HG02885 (cell line): Measurements from ENCODE around the gene CD28.

Experiments
- ATAC-seq: cut with Tn5 transposase; IDR thresholded peaks from one replicate; pipeline ENCODE4 v1.9.1; 2021; ENCODE audit warnings: mild to moderate bottlenecking; ENCODE audit not compliant: unreplicated experiment, poor library complexity

Gene CD28

DNA sequence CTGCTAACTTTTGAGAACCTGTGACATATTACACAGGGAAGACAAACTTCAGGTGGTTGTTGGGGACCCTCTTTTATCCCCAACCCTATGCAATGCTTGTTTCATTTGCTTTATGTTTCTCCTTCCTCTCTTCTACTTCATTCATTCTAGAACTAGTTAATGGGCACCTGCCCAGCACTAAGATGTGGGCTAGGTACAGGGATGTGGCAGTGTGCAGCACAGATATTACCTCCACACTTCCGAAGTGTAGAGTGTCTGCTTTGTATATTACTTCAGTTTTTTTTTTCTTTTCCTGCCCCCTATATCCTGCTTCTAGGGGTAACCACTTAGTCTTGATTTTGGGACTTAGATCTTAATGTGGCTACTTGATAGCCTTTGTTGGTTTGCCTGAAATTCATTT, 35.1 kb downstream of the CD28 start:
- no peak for ATAC-seq

GRCh38 chr2:203743441-203743981, 37.1 kb downstream of the CD28 start:
- ATAC-seq: no peak

GRCh38 chr2:203744091-203744490, 37.7 kb downstream of the CD28 start:
- ATAC-seq: no peak

DNA sequence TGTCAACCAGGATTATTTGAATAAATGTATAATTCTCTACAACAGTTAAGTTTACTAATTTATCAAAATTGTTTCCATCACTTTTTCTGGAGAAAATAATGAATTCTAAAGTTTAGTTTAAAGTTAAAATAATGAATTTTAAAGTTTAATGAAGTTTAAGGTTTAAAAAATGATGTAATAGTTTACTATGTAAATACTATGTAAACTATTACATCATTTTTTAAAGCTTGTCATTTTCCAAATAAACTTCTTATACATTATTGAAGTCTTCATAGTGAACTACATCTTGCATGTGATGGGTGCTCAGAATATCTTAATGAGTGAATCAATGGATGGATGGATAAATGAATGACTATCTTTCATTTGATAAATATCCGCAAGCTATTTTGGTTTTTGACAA, 38.8 kb downstream of the CD28 start:
- no peak for ATAC-seq

DNA sequence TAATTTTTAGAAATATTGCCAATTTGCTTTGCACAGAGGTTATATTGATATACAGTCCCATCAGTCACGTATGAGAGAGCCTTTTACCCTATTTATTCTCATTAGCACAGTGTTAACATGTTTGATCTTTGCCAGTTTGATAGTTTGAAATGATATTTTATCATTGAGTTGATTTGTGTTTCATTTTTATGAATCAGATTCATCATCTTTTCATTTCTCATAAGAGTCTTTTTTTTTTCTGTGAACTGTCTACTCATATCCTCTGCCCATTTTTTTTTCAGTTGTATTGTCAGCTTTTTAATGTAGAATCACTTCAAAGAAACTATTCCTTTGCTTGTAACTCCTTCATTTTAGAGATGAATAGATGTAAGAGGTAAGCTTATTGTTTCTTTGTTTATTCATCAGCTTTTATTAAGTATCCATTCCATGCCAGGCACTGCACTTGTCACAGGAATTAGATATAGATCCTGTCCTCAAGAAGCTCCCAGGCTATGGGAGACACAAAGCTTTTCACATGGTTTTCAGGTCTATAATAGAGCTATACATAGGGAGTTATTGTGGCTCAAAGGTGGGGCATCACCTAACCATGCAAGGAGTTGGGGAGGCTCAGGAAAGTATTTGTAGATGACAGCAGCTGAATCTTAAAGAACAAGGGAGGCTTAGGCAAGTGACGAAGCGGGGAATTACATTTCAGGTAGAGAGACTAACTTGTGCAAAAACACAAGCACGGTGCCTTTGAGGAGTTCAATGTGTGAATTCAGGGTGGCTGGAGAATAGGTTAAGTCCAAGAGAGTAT, 42.1 kb downstream of the CD28 start:
- no peak for ATAC-seq

- ATAC-seq: no peak
Measured at GRCh38 chr2:203750346-203751068, 44.1 kb downstream of the CD28 start.

DNA sequence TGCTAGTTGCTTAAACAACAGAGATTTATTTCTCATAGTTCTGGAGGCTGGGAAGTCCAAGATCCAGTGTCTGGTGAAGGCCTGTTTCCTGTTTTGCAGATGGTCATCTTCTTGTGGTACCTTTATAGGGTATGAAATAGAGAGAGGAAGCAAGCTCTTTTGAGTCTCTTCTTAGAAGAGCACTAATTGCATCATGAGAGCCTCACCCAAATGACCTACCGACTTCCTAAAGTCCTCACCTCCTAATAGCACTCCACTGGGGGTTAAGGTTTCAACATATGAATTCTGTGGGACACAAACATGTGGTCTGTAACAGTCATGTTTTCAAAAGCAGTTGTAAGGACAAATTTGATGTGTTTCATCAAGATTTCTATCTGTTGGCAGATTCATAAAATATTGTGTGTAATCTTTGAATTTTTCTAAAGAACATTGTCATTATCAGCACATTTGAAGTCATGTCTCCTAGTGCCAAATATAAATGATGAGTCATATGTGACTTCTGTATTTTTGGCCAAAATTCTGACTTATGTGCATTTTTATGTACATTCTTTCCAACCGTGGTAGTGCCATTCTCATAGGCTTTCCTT, 45.3 kb downstream of the CD28 start:
- no peak for ATAC-seq

DNA sequence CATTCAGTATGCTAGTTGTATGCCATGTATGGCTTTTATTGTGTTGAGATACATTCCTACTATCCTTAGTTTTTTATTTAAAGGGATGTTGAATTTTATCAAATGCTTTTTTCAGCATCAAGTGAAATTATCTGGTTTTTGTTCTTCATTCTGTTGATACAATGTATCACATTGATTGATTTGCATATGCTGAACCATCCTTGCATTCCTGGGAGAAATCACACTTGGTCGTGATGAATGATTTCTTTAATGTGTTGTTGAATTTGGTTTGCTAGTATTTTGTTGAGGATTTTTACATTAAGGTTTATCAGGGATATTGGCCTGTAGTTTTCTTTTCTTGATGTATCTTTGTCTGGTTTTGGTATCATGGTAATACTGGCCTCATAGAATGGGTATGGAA, 49.7 kb downstream of the CD28 start:
- no peak for ATAC-seq

GRCh38 chr2:203758841-203759689, 52.6 kb downstream of the CD28 start:
- ATAC-seq: no peak

GRCh38 chr2:203759690-203760365, 53.4 kb downstream of the CD28 start:
- no peak for ATAC-seq

DNA sequence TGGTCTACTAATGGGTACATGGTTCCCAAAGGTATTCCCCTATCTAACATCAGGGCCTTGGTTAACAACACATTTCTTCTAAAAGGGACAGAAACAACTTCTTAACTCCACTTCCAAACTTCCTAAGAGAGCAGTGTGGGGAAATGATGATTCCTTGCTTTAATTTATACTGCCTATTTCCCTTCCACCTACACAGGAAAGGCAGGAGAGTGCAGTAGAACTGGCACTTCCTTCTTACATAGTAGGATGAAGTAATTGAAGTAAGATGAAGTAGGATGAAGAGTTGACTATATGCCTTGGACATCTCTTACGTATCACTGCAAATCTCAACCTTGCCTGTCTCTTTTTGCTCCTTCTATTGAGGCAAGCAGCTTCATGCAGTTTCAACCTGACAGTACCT, 54.7 kb downstream of the CD28 start:
- no peak for ATAC-seq

DNA sequence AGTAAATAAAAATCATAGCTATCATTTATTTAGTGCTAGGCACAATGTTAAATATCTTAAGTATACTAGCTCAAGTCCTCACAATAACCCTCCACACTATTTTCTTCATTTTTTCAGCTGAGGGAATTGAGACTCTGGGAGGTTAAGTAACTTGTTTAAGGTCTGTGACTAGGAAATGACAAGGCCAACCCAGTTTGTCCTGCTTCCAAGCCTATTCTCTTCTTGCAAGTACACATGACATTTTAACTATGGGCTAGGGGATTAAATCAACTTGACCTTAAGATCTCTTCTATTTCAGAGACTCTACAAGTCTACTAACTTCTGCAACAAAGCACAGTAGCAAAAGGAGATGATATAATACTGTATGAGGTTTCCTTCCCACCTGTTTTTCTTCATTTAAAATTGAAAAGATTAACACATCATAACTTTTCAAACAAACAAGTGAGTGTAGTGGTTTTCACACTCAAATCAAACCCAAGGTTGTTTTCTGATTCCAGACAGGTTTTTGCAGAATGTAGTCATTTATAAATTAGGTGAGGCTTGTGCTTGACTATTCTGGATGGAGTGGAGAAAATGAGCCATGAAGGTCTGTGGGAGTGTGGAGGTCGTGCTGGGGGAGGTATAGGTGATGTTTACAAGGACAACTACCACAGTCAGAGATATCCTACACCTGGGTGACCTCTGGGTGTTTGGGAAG, 57.0 kb downstream of the CD28 start:
- no peak for ATAC-seq

GRCh38 chr2:203763938-203764664, 57.7 kb downstream of the CD28 start:
- ATAC-seq: peak; percentile 81

GRCh38 chr2:203772456-203773165, 66.2 kb downstream of the CD28 start:
- no peak for ATAC-seq

GRCh38 chr2:203774760-203775159, 68.3 kb downstream of the CD28 start:
- ATAC-seq: no peak

GRCh38 chr2:203775684-203776083, 69.2 kb downstream of the CD28 start:
- no peak for ATAC-seq

DNA sequence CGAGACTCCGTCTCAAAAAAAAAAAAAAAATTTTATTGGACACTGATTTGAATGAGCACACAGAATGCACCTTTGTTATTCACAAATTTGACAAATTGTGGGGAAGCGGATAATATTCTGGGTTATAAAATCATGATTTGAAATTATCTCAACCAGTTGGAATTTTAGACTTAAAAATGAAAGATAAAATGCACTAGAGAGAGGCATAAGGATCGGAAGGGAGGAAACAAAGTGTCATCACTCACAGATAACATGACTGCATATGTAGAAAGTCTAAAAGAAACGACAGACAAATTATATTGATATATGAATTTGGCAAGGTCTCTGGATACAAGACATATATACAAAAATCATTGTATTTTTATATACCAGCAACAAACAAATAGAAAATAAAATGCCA, 70.6 kb downstream of the CD28 start:
- no peak for ATAC-seq
